ENCODE results near the gene ATF6. TPM values are rescaled to one million over a fixed set of nuclear protein-coding genes. Genes with fewer than 3 reads are reported as not detected.

ATF6 gene
- total RNA-seq, 1 experiment from 2014 or later: 20.9 TPM

DNA sequence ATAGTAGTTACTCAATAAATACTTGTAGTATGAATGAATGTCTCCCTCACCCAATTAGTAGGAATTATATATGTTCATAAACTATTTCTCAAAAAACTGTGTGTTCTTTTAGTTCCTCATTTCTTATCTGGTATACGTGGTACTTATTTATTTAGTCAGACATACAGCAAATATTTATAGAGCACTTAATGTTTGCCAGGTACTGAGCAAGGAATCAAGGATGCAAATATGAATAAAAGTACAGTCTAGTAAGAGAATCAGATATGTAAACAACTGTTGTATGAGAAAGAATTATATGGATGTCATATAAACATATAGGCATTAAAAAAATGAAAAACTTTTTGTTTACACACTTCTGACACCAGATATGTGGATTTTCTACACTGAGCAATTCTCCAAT is 58.5 kb downstream of the ATF6 start:
- Histone ChIP-seq H2AFZ (ENCODE audit: low read depth, low read length, poor library complexity, severe bottlenecking) (no peak overlapping the region), H3K9me3 (ENCODE audit: control insufficient read depth in 1 of 2, insufficient read depth in 1 of 2, low read depth in 1 of 2, low read length in 2 of 2) (no peaks in the 10 kb centered on the region), H3K4me2 (ENCODE audit: low read length) (no peak overlapping the region), H3K36me3 (ENCODE audit: control insufficient read depth in 1 of 2, insufficient read depth in 2 of 2, low read length in 2 of 2) (0 out of 4 replicates have a peak, but pooled peaks cover 0 to 2% of the 10 kb centered on the region in 2 experiments), H4K20me1 (ENCODE audit: insufficient read depth) (no peaks in the 10 kb centered on the region), H3K4me1 (ENCODE audit: control insufficient read depth in 1 of 2, insufficient read depth in 2 of 2, low read length in 2 of 2) (no peaks in the 10 kb centered on the region), H3K4me3 (replicated peaks in 1 of 2; ENCODE audit: low read depth in 1 of 2, low read length in 2 of 2) (no peak overlapping the region), H3K27ac (ENCODE audit: low read depth, low read length) (no peak overlapping the region), H3K27me3 (ENCODE audit: insufficient read depth, low read length) (no peaks in the 10 kb centered on the region), H3K9me2 (ENCODE audit: insufficient read depth) (no peaks in the 10 kb centered on the region), H3K9ac (ENCODE audit: low read length) (no peak overlapping the region), H3K79me2 (ENCODE audit: insufficient read depth, low read length) (no peaks in the 10 kb centered on the region)
- no peak for ATAC-seq
- DNase-seq (ENCODE audit: low read depth, low spot score): no peak
- intact Hi-C loops (cut with micrococcal nuclease): no loop called here
- ChIA-PET RAD21 (ENCODE audit: low non-redundant PET in 1 of 2, low total read pairs in 2 of 2, uncharacterized antibody in 2 of 2, unreplicated experiment in 2 of 2) (no interaction called here), POLR2A (no interaction called here), CTCF (interaction anchor here (1.4 kb wide), 1 partner anchor 212 kb away, joined by 5 read pairs; no protein-coding TSS in a partner anchor)
- no TSS peak for BruUV-seq (replicated peaks)
- TF ChIP-seq ELF1 (IDR thresholded peaks at IDR 0.05; ENCODE audit: borderline replicate concordance, low read depth) (no peak), ZFX (IDR thresholded peaks at IDR 0.05) (no peak), EZH2 (IDR thresholded peaks at IDR 0.05) (no peak), EGR1 (IDR thresholded peaks at IDR 0.05; ENCODE audit: low read depth) (no peak), SIN3A (IDR thresholded peaks at IDR 0.05; ENCODE audit: low read depth) (no peak), EZH2phosphoT487 (IDR thresholded peaks at IDR 0.05; ENCODE audit: borderline replicate concordance) (no peak), SP1 (IDR thresholded peaks at IDR 0.05; ENCODE audit: low read depth) (no peak), CBX3 (IDR thresholded peaks at IDR 0.05; ENCODE audit: low read depth) (no peak), FOSL1 (IDR thresholded peaks at IDR 0.05; ENCODE audit: low read depth) (no peak), ZNF274 (IDR thresholded peaks at IDR 0.05; ENCODE audit: low read depth, low read length) (no peak), CEBPB (IDR thresholded peaks at IDR 0.05; ENCODE audit: low read depth) (no peak)
- TF ChIP-seq, protein P1, sequence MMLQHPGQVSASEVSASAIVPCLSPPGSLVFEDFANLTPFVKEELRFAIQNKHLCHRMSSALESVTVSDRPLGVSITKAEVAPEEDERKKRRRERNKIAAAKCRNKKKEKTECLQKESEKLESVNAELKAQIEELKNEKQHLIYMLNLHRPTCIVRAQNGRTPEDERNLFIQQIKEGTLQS (IDR thresholded peaks at IDR 0.05): no peak
- TF ChIP-seq, protein P2, sequence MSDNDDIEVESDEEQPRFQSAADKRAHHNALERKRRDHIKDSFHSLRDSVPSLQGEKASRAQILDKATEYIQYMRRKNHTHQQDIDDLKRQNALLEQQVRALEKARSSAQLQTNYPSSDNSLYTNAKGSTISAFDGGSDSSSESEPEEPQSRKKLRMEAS (IDR thresholded peaks at IDR 0.05): no peak
- TF ChIP-seq, protein P3, sequence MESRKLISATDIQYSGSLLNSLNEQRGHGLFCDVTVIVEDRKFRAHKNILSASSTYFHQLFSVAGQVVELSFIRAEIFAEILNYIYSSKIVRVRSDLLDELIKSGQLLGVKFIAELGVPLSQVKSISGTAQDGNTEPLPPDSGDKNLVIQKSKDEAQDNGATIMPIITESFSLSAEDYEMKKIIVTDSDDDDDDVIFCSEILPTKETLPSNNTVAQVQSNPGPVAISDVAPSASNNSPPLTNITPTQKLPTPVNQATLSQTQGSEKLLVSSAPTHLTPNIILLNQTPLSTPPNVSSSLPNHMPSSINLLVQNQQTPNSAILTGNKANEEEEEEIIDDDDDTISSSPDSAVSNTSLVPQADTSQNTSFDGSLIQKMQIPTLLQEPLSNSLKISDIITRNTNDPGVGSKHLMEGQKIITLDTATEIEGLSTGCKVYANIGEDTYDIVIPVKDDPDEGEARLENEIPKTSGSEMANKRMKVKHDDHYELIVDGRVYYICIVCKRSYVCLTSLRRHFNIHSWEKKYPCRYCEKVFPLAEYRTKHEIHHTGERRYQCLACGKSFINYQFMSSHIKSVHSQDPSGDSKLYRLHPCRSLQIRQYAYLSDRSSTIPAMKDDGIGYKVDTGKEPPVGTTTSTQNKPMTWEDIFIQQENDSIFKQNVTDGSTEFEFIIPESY (IDR thresholded peaks at IDR 0.05; ENCODE audit: extremely low read depth, insufficient replicate concordance, low read length): no peak

Data from HCT116 (cell line).